HepG2 (cell line): ENCODE results near the gene MTA2. TPM values are rescaled to one million over a fixed set of nuclear protein-coding genes. Genes with fewer than 3 reads are reported as not detected.

Experiments
- AHR ChIP-seq: IDR thresholded peaks from 2 replicates; pipeline ENCODE4 v1.6.1; 2018; ENCODE audit warnings: missing genetic modification reagents, missing compliant biosample characterization
- CBX5 ChIP-seq: sonication (generic); formaldehyde crosslinking; IDR thresholded peaks from 2 replicates; pipeline ENCODE4 v1.4.0; 2020; ENCODE audit warnings: missing genetic modification reagents, borderline replicate concordance
- CSRNP1 ChIP-seq: sonication (generic); formaldehyde crosslinking; IDR thresholded peaks from 2 replicates; pipeline ENCODE4 v1.8.1; 2023; ENCODE audit warnings: mild to moderate bottlenecking, missing genetic modification reagents
- DBP ChIP-seq: sonication (generic); formaldehyde crosslinking; IDR thresholded peaks from 2 replicates; pipeline ENCODE4 v1.4.0; 2020; ENCODE audit warnings: missing genetic modification reagents; ENCODE audit errors: not compliant biosample characterization
- FOXP4 ChIP-seq: sonication (generic); formaldehyde crosslinking; IDR thresholded peaks from 2 replicates; pipeline ENCODE4 v1.4.0; 2020; ENCODE audit warnings: missing genetic modification reagents
- HMGA1 ChIP-seq: sonication (generic); formaldehyde crosslinking; conservative IDR thresholded peaks from 2 replicates; pipeline ENCODE4 v1.4.0; 2020; ENCODE audit warnings: missing genetic modification reagents
- HOXA7 ChIP-seq: sonication (generic); formaldehyde crosslinking; IDR thresholded peaks from 2 replicates; pipeline ENCODE4 v1.8.1; 2022; ENCODE audit warnings: mild to moderate bottlenecking, missing genetic modification reagents, moderate library complexity
- HOXD1 ChIP-seq: sonication (generic); formaldehyde crosslinking; IDR thresholded peaks from 2 replicates; pipeline ENCODE4 v1.5.0; 2020; ENCODE audit warnings: missing genetic modification reagents
- KDM2A ChIP-seq: sonication (generic); formaldehyde crosslinking; IDR thresholded peaks from 2 replicates; pipeline ENCODE4 v1.4.0; 2020; ENCODE audit warnings: low read depth, missing genetic modification reagents, borderline replicate concordance
- KLF13 ChIP-seq: sonication (generic); formaldehyde crosslinking; IDR thresholded peaks from 2 replicates; pipeline ENCODE4 v1.4.0; 2020; ENCODE audit warnings: mild to moderate bottlenecking, missing genetic modification reagents
- MEIS1 ChIP-seq: sonication (generic); formaldehyde crosslinking; IDR thresholded peaks from 2 replicates; pipeline ENCODE4 v1.9.0; 2021; ENCODE audit warnings: mild to moderate bottlenecking, missing genetic modification reagents, moderate library complexity, borderline replicate concordance
- NFRKB ChIP-seq: fragments of 450-650 bp; IDR thresholded peaks from 2 replicates; pipeline ENCODE4 v1.6.1; 2017
- RARG ChIP-seq: sonication (generic); formaldehyde crosslinking; IDR thresholded peaks from 2 replicates; pipeline ENCODE4 v1.4.0; 2020; ENCODE audit warnings: low read depth, mild to moderate bottlenecking, missing genetic modification reagents
- TBX3 ChIP-seq: fragments of 450-650 bp; IDR thresholded peaks from 2 replicates; pipeline ENCODE4 v1.6.1; 2017; ENCODE audit warnings: antibody characterized with exemption, mild to moderate bottlenecking, inconsistent platforms, borderline replicate concordance
- ZKSCAN8 ChIP-seq: IDR thresholded peaks from 2 replicates; pipeline ENCODE4 v1.6.1; 2016; ENCODE audit warnings: borderline replicate concordance, missing genetic modification reagents, missing compliant biosample characterization
- ZMAT3 ChIP-seq: sonication (generic); formaldehyde crosslinking; conservative IDR thresholded peaks from 2 replicates; pipeline ENCODE4 v1.7.0; 2021; ENCODE audit warnings: missing genetic modification reagents
- ZNF24 ChIP-seq: fragments of 450-650 bp; IDR thresholded peaks from 2 replicates; pipeline ENCODE4 v1.6.1; 2017; ENCODE audit warnings: antibody characterized with exemption, mild to moderate bottlenecking
- ZNF292 ChIP-seq: sonication (generic); formaldehyde crosslinking; IDR thresholded peaks from 2 replicates; pipeline ENCODE4 v1.8.1; 2022; ENCODE audit warnings: mild to moderate bottlenecking, low read depth, missing genetic modification reagents, borderline replicate concordance
- ZNF660 ChIP-seq: sonication (generic); formaldehyde crosslinking; IDR thresholded peaks from 2 replicates; pipeline ENCODE4 v1.5.1; 2020; ENCODE audit warnings: mild to moderate bottlenecking, low read depth, missing genetic modification reagents, borderline replicate concordance
- ZNF713 ChIP-seq: sonication (generic); formaldehyde crosslinking; IDR thresholded peaks from 2 replicates; pipeline ENCODE4 v1.4.0; 2020; ENCODE audit warnings: mild to moderate bottlenecking, missing genetic modification reagents
- ZNF724P ChIP-seq: sonication (generic); formaldehyde crosslinking; IDR thresholded peaks from 2 replicates; pipeline ENCODE4 v1.8.0; 2022; ENCODE audit warnings: missing genetic modification reagents, borderline replicate concordance
- ZNF782 ChIP-seq: sonication (generic); formaldehyde crosslinking; IDR thresholded peaks from 2 replicates; pipeline ENCODE4 v1.4.0; 2020; ENCODE audit warnings: missing genetic modification reagents, mild to moderate bottlenecking, borderline replicate concordance
- ZSCAN20 ChIP-seq: sonication (generic); formaldehyde crosslinking; IDR thresholded peaks from 2 replicates; pipeline ENCODE4 v1.4.0; 2020; ENCODE audit warnings: missing genetic modification reagents, mild to moderate bottlenecking, borderline replicate concordance
- polyA plus RNA-seq, 8 experiments: library from polyadenylated mRNA; depleted of rRNA in 3 of 8; stranded (reverse) in 7 of 8; unstranded in 1 of 8; fragments of >200 nt; fragmentation: Illumina TruSeq in 4 of 8; extraction: Trizol in 4 of 8; gene quantifications; 2 replicates each; pipeline versions ENCODE4 v1.2.1 to v1.2.3, GENCODE V29; 2011 to 2016; ENCODE audit warnings: low read depth in 4 of 8, missing spikeins in 1 of 8, mixed read lengths in 1 of 8; ENCODE audit not compliant: insufficient read depth in 1 of 8
- total RNA-seq, 5 experiments: library from RNA; depleted of rRNA; stranded (reverse); fragments of >200 nt; fragmentation: Illumina TruSeq; extraction: Trizol; gene quantifications; 2 replicates each; pipeline ENCODE4 v1.2.3, GENCODE V29; 2016; ENCODE audit warnings: low read depth in 1 of 5

The MTA2 gene
- total and polyA plus RNA-seq, 2 of the 13 experiments (the other 11 are each of a cell fraction or from before 2014, with no cell fraction given), result 14.0 to 70.0 TPM

GRCh38 chr11:62645946-62646824 lies 44.5 kb upstream of the MTA2 start, which contains the start of gene GANAB (continued):
- TF ChIP-seq HOXA7 (no peak), RARG (no peak), DBP (CRISPR knock-in tag) (no peak), ZMAT3 (CRISPR knock-in tag) (peak; percentile 65), ZNF660 (CRISPR knock-in tag) (no peak), AHR (CRISPR knock-in tag) (peak; percentile 22; the same call in 1 of the 2 replicates), ZNF724P (CRISPR knock-in tag) (no peak), KLF13 (CRISPR knock-in tag) (no peak), ZSCAN20 (CRISPR knock-in tag) (no peak), ZNF782 (CRISPR knock-in tag) (no peak), CSRNP1 (CRISPR knock-in tag) (peak; percentile 81; the same call in 1 of the 2 replicates), NFRKB (peak; percentile 26; the same call in 1 of the 2 replicates), FOXP4 (CRISPR knock-in tag) (no peak), HMGA1 (CRISPR knock-in tag) (no peak), CBX5 (CRISPR knock-in tag) (peak; percentile 55; the same call in 1 of the 2 replicates), ZNF24 (no peak), KDM2A (peak; percentile 98), ZKSCAN8 (no peak), ZNF713 (no peak), TBX3 (no peak), ZNF292 (CRISPR knock-in tag) (0 out of 2 replicates have a peak, but pooled peaks have one; percentile 33), HOXD1 (CRISPR knock-in tag) (no peak), MEIS1 (CRISPR knock-in tag) (0 out of 2 replicates have a peak, but pooled peaks have one; percentile 15)
